Sigmoid colon (tissue), 7 donors: ENCODE data around the gene PPP3R2. TPM values are rescaled to one million over a fixed set of nuclear protein-coding genes. Genes with fewer than 3 reads are reported as not detected.

Experiments used
- DNase-seq: peaks from one replicate; pipeline ENCODE4 v3.0.0-alpha.2; 2019
- H3K27ac ChIP-seq, 4 donors: fragments of 200-600 bp; sonication (generic); one replicate each; pipeline ENCODE4 v1.5.1; 2016 to 2019; ENCODE audit warnings: mild to moderate bottlenecking in 1 of 4
- H3K27me3 ChIP-seq, 3 donors: fragments of 200-600 bp; sonication (generic); one replicate each; pipeline ENCODE4 v1.5.1; 2019; ENCODE audit warnings: mild to moderate bottlenecking in 1 of 3
- H3K36me3 ChIP-seq, 4 donors: fragments of 200-600 bp; sonication (generic); one replicate each; pipeline ENCODE4 v1.5.1; 2016 to 2019
- H3K4me1 ChIP-seq, 4 donors: fragments of 200-600 bp; sonication (generic); one replicate each; pipeline ENCODE4 v1.5.1; 2017 to 2019
- H3K4me3 ChIP-seq, 4 donors: fragments of 200-600 bp; sonication (generic); one replicate each; pipeline ENCODE4 v1.5.1; 2017 to 2019; ENCODE audit warnings: mild to moderate bottlenecking in 2 of 4, moderate library complexity in 1 of 4
- H3K9me3 ChIP-seq, 4 donors: fragments of 200-600 bp in 3 of 4; sonication (generic) in 3 of 4; one replicate each; pipeline versions ENCODE4 v1.5.1 to v1.6.1; 2013 to 2019
- EP300 ChIP-seq, 4 donors: sonication (generic); formaldehyde crosslinking; IDR thresholded peaks; one replicate each; pipeline ENCODE4 v1.6.1; 2017; ENCODE audit warnings: antibody characterized with exemption in 4 of 4
- POLR2A ChIP-seq, 2 donors: fragments of 450-650 bp; IDR thresholded peaks; one replicate each; pipeline ENCODE4 v1.6.1; 2016; ENCODE audit warnings: antibody characterized with exemption in 2 of 2, mild to moderate bottlenecking in 2 of 2, moderate library complexity in 2 of 2
- POLR2AphosphoS5 ChIP-seq, 4 donors: sonication (generic); formaldehyde crosslinking; IDR thresholded peaks; one replicate each; pipeline ENCODE4 v1.6.1; 2017; ENCODE audit warnings: antibody characterized with exemption in 4 of 4
- WGBS, 2 donors: extraction: QIAGEN DNeasy Blood & Tissue Kit; methylation state at CpG; one replicate each; pipeline ENCODE4 v1.1.7; 2013; 5-methylcytosine and 5-hydroxymethylcytosine counted together
- intact Hi-C: fragments of 100-400 bp; cut with DNase I; formaldehyde crosslinking; loops from one replicate; pipeline ENCODE4 v1.15.1; 2023
- polyA plus RNA-seq, 3 donors: library from polyadenylated mRNA; stranded (reverse); fragments of 200-250 nt; gene quantifications; one replicate each; pipeline ENCODE4 v1.2.3, GENCODE V29; 2013
- total RNA-seq, 4 donors: library from RNA; depleted of rRNA; stranded (reverse); fragments of >200 nt; gene quantifications; one replicate each; pipeline ENCODE4 v1.1.0, GENCODE V29; 2016
- TF ChIP-seq, protein P1 (sequence below), 4 experiments: fragments of 450-650 bp in 3 of 4; fragments of 200-600 bp in 1 of 4; IDR thresholded peaks; one replicate each; pipeline ENCODE4 v1.5.1; 2016 to 2019; ENCODE audit warnings: antibody characterized with exemption in 4 of 4, mild to moderate bottlenecking in 3 of 4, moderate library complexity in 2 of 4
- donor health status: healthy with polysubstance abuse.
- donor health status: Bipolar disorder and iron deficiency.
- donor health status: healthy.

The PPP3R2 gene, protein sequence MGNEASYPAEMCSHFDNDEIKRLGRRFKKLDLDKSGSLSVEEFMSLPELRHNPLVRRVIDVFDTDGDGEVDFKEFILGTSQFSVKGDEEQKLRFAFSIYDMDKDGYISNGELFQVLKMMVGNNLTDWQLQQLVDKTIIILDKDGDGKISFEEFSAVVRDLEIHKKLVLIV
- total RNA-seq (not detected), polyA plus RNA-seq (under 1 TPM in 1 of 3 donors, not detected in 2; 0.01 TPM)

DNA sequence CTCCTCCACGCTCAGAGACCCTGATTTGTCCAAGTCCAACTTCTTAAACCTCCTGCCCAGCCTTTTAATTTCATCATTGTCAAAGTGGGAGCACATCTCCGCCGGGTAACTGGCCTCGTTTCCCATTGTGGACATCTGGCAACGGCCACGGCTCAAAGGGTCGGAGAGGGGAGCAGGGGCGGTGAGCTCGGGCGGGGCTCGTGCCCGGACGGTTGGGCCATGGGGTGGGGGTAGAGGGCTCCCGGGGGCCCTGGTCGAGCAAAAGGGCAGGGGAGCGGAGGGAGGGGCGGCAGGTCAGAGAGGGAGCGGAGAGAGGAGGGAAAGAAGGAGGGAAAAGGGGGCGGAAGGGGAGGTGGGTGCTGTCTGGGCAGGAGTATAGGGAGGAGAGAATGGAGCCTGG lies at the start of gene PPP3R2:
Gene PPP3R2, minus strand, starts transcription at position 174 of the 400 bp plus-strand sequence. Its CDS starts 48 bp downstream, at position 126.
- no peak for DNase-seq
- intact Hi-C loops: no loop called here
- 91 to 92% methylated on average over 19 of the region's 19 CpGs for WGBS, 2 donors

DNA sequence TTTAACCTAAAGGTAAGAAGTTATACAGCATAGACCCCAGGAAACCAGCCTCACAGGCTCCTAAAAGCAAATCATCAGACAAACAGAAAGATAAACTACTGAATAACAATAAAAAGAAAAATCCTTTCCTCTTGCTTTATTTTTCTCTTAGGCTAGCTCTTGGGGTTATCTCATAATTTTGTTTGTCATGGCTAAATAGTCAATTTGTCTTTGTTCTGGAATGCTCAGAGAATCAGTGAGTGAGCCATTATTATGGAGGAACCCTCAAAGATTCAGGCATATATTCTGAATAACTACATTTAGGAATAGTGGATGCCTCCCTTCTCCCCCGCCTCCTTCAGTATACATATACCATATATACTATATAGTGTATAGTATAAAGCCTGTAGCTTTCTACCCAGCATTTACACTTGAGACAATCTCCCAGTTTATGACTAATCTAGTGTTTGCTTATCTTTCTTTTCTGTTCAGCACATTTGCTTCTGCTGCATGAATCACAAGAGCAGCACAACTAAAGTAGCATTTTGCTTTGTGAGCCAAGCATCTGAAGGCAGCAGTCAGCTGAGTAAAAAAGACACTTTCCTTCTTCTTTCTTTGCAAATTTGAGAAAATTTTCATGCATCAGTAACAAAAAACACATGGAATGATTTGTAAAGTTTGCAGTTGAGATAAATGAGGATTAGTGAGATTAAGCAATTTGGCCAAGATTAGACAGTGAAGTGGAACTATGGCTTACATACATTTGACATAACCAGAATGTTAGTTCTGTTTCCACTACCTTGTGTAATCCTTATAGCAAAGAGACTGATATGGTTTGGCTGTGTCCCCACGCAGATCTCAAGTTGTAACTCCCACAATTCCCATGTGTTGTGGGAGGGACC lies 45.3 kb upstream of the PPP3R2 start:
- intact Hi-C loops: no loop called here
- Histone ChIP-seq H3K4me1 (peaks cover 0 to 6% (median 0%) of the 10 kb centered on the region in 4 donors), H3K9me3 (peaks cover 0 to 5% (median 0%) of the 10 kb centered on the region in 4 donors), H3K36me3 (no peaks in the 10 kb centered on the region), H3K27ac (no peak overlapping the region), H3K27me3 (no peaks in the 10 kb centered on the region), H3K4me3 (no peak overlapping the region)
- no peak for DNase-seq
- 70 to 81% methylated on average over 2 of the region's 2 CpGs for WGBS, 2 donors
- TF ChIP-seq POLR2AphosphoS5 (IDR thresholded peaks at IDR 0.05) (no peak), POLR2A (IDR thresholded peaks at IDR 0.05) (no peak), EP300 (IDR thresholded peaks at IDR 0.05) (no peak)
- TF ChIP-seq, protein P1, sequence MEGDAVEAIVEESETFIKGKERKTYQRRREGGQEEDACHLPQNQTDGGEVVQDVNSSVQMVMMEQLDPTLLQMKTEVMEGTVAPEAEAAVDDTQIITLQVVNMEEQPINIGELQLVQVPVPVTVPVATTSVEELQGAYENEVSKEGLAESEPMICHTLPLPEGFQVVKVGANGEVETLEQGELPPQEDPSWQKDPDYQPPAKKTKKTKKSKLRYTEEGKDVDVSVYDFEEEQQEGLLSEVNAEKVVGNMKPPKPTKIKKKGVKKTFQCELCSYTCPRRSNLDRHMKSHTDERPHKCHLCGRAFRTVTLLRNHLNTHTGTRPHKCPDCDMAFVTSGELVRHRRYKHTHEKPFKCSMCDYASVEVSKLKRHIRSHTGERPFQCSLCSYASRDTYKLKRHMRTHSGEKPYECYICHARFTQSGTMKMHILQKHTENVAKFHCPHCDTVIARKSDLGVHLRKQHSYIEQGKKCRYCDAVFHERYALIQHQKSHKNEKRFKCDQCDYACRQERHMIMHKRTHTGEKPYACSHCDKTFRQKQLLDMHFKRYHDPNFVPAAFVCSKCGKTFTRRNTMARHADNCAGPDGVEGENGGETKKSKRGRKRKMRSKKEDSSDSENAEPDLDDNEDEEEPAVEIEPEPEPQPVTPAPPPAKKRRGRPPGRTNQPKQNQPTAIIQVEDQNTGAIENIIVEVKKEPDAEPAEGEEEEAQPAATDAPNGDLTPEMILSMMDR (IDR thresholded peaks at IDR 0.05): no peak

More for the DNA sequence above, at the start of gene PPP3R2:
- H3K9me3 ChIP-seq: no peaks in the 10 kb centered on the region
- TF ChIP-seq EP300 (IDR thresholded peaks at IDR 0.05) (no peak), POLR2A (IDR thresholded peaks at IDR 0.05) (no peak), POLR2AphosphoS5 (IDR thresholded peaks at IDR 0.05) (no peak)
- TF ChIP-seq, protein P1 (IDR thresholded peaks at IDR 0.05): no peak
- no peaks in the 10 kb centered on the region for H3K36me3 ChIP-seq
- H3K4me3 ChIP-seq: no peak within 1 kb of the TSS
- H3K27me3 ChIP-seq: no peaks in the 10 kb centered on the region
- H3K27ac ChIP-seq: no peak within 1 kb of the TSS
- H3K4me1 ChIP-seq: no peaks in the 10 kb centered on the region

DNA sequence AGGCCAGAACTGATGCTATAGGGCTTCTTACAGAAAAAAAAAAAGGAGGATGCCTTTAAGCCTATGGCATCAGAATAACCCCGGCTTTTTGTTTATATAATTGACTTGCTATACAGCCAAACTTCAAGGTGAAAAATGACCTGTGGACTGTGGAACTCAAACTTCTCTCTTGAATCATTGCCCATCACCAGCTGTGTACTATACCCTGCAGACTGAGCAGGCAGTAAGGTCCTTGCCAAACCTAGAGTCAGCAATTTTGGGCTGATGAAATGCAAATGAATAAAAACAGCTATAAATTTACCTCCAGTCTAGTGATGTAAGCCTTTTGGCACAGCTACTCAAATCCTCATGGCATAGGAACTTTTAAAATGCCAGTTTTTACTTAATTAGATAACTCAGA lies 44.5 kb upstream of the PPP3R2 start:
- peaks cover 0 to 6% (median 0%) of the 10 kb centered on the region in 4 donors for H3K4me1 ChIP-seq

DNA sequence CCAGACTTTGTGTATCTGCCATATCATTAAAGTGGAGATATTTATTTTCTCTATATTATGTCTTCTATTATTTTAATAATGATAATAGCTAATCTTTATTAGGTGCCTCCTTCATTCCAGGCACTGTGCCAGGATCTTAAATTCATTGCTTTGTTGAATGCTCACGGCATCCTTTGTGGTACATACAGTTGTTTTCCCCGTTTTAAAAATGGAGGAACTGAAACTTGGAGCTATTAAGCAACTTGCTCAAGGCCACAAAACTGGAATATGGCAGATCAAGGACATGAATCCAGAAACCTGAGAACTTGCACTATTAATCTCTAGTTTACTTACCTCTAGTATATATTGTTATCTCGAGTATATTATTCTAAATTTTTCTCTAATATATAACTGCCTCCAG lies 41.5 kb upstream of the PPP3R2 start:
- no peaks in the 10 kb centered on the region for H3K36me3 ChIP-seq
- H3K4me1 ChIP-seq: peaks cover 0 to 6% (median 0%) of the 10 kb centered on the region in 4 donors
- WGBS, 2 donors: 72 to 77% methylated on average over 3 of the region's 3 CpGs
- H3K9me3 ChIP-seq: no peaks in the 10 kb centered on the region
- no peak overlapping the region for H3K4me3 ChIP-seq
- intact Hi-C loops: no loop called here
- DNase-seq: no peak
- TF ChIP-seq POLR2AphosphoS5 (IDR thresholded peaks at IDR 0.05) (no peak), POLR2A (IDR thresholded peaks at IDR 0.05) (no peak), EP300 (IDR thresholded peaks at IDR 0.05) (no peak)
- TF ChIP-seq, protein P1 (IDR thresholded peaks at IDR 0.05): no peak
- H3K27ac ChIP-seq: no peak overlapping the region
- no peaks in the 10 kb centered on the region for H3K27me3 ChIP-seq

More for the DNA sequence above, 44.5 kb upstream of the PPP3R2 start:
- H3K9me3 ChIP-seq: peaks cover 0 to 5% (median 0%) of the 10 kb centered on the region in 4 donors
- DNase-seq: no peak
- 14 to 45% methylated on average over 1 of the region's 1 CpG for WGBS, 2 donors
- no peaks in the 10 kb centered on the region for H3K36me3 ChIP-seq
- intact Hi-C loops: no loop called here
- no peak overlapping the region for H3K27ac ChIP-seq
- no peak overlapping the region for H3K4me3 ChIP-seq
- no peaks in the 10 kb centered on the region for H3K27me3 ChIP-seq
- TF ChIP-seq POLR2AphosphoS5 (IDR thresholded peaks at IDR 0.05) (no peak), EP300 (IDR thresholded peaks at IDR 0.05) (no peak), POLR2A (IDR thresholded peaks at IDR 0.05) (no peak)
- TF ChIP-seq, protein P1 (IDR thresholded peaks at IDR 0.05): no peak
